HepG2 (cell line): ENCODE data around the gene PREX1. TPM values are rescaled to one million over a fixed set of nuclear protein-coding genes. Genes with fewer than 3 reads are reported as not detected.

Source experiments
- ATAC-seq: fragments of 200-7000 bp; cut with Tn5 transposase; 3 replicates; pipeline ENCODE4 v1.9.1; 2020; ENCODE audit warnings: mild to moderate bottlenecking, moderate library complexity
- BruUV-seq: library from RNA; stranded (reverse); fragments of 400-500 nt; replicated peaks from 2 replicates; lab custom pipeline; 2021; lab: Mats Ljungman, UMichigan
- CTCF ChIA-PET: fragments of 300-600 bp; formaldehyde crosslinking; extraction: SDS; loops from one replicate; lab custom pipeline; 2021; ENCODE audit warnings: low total read pairs, inconsistent platforms, low intra/inter-chr PET ratio; lab: Yijun Ruan, JAX
- POLR2A ChIA-PET: fragments of 350-600 bp; sonication (Branson Sonifier 250); formaldehyde crosslinking; loops from one replicate; lab custom pipeline; 2020; ENCODE audit warnings: antibody characterized with exemption, inconsistent platforms; lab: Yijun Ruan, JAX
- DNase-seq: peaks from one replicate; pipeline ENCODE4 v3.0.0-alpha.2; 2015; ENCODE audit warnings: low spot score
- FAIRE-seq: peaks from 3 replicates; lab custom pipeline; 2011; peaks lifted over from hg19 to GRCh38; lab: Jason Lieb, UNC
- H2AFZ ChIP-seq: one replicate; pipeline ENCODE4 v1.6.1; 2011; ENCODE audit warnings: low read length, inconsistent platforms
- H3K27ac ChIP-seq: fragments of 300-600 bp; 3 replicates; pipeline ENCODE4 v1.8.0; 2011; ENCODE audit warnings: mixed run types, mild to moderate bottlenecking, mixed read lengths, low read length, inconsistent platforms; ENCODE audit not compliant: insufficient read depth; ENCODE audit errors: extremely low read length
- H3K27me3 ChIP-seq, 2 experiments: fragments of 200-600 bp in 1 of 2; 2 replicates in 1 of 2; 3 replicates in 1 of 2; pipeline versions ENCODE4 v1.6.0 to v1.8.0; 2011; ENCODE audit warnings: low read length in 2 of 2, mild to moderate bottlenecking in 2 of 2, moderate library complexity in 2 of 2, inconsistent platforms in 1 of 2; ENCODE audit not compliant: insufficient read depth in 2 of 2, control insufficient read depth in 1 of 2
- H3K36me3 ChIP-seq, 2 experiments: fragments of 200-600 bp in 1 of 2; replicated peaks in 1 of 2; 2 replicates in 1 of 2; 3 replicates in 1 of 2; pipeline versions ENCODE4 v1.5.1 to v1.8.0; 2011; ENCODE audit warnings: low read length in 2 of 2, inconsistent platforms in 1 of 2; ENCODE audit not compliant: insufficient read depth in 2 of 2, control insufficient read depth in 1 of 2
- H3K4me1 ChIP-seq: 2 replicates; pipeline ENCODE4 v1.5.1; 2012; ENCODE audit warnings: low read length, inconsistent platforms; ENCODE audit not compliant: insufficient read depth
- H3K4me2 ChIP-seq: 2 replicates; pipeline ENCODE4 v1.6.0; 2011; ENCODE audit warnings: low read depth, low read length, inconsistent platforms
- H3K4me3 ChIP-seq, 3 experiments: fragments of 200-600 bp in 1 of 3; sonication (generic), shearing (Covaris generic) in 1 of 3; replicated peaks in 1 of 3; 2 replicates each; pipeline ENCODE4 v1.5.1; 2011 to 2016; ENCODE audit warnings: low read length in 3 of 3, inconsistent platforms in 2 of 3, low read depth in 2 of 3, mild to moderate bottlenecking in 2 of 3, control low read depth in 1 of 3, mixed read lengths in 1 of 3; ENCODE audit not compliant: insufficient read depth in 1 of 3
- H3K79me2 ChIP-seq: one replicate; pipeline ENCODE4 v1.6.1; 2011; ENCODE audit warnings: low read length, inconsistent platforms; ENCODE audit not compliant: insufficient read depth
- H3K9ac ChIP-seq: 2 replicates; pipeline ENCODE4 v1.6.0; 2011; ENCODE audit warnings: mild to moderate bottlenecking, low read depth, low read length, inconsistent platforms; ENCODE audit not compliant: insufficient read depth
- H3K9me3 ChIP-seq: 2 replicates; pipeline ENCODE4 v1.5.1; 2012; ENCODE audit warnings: mild to moderate bottlenecking, low read length
- H4K20me1 ChIP-seq: 2 replicates; pipeline ENCODE4 v1.6.0; 2011; ENCODE audit warnings: inconsistent platforms, mild to moderate bottlenecking, low read length, moderate library complexity; ENCODE audit not compliant: insufficient read depth
- CEBPB ChIP-seq: IDR thresholded peaks from 2 replicates; pipeline ENCODE4 v1.6.1; 2011; ENCODE audit warnings: low read depth, low read length, improper control_type of control experiment, borderline replicate concordance
- KAT2B ChIP-seq: fragments of 150-350 bp; IDR thresholded peaks from 2 replicates; pipeline ENCODE4 v1.6.1; 2014; ENCODE audit warnings: low read depth, low read length, borderline replicate concordance
- MAFF ChIP-seq: IDR thresholded peaks from 2 replicates; pipeline ENCODE4 v1.6.1; 2011; ENCODE audit warnings: low read depth, low read length, improper control_type of control experiment
- MAFK ChIP-seq, 2 experiments: IDR thresholded peaks in 1 of 2; conservative IDR thresholded peaks in 1 of 2; 2 replicates each; pipeline ENCODE4 v1.6.1; 2011; ENCODE audit warnings: improper control_type of control experiment in 2 of 2, low read length in 2 of 2
- SMC3 ChIP-seq: IDR thresholded peaks from 2 replicates; pipeline ENCODE4 v1.6.1; 2011; ENCODE audit warnings: low read length, improper control_type of control experiment
- SMYD3 ChIP-seq: sonication (generic); formaldehyde crosslinking; IDR thresholded peaks from 2 replicates; pipeline ENCODE4 v1.8.1; 2023; ENCODE audit warnings: mild to moderate bottlenecking, missing genetic modification reagents
- ZNF331 ChIP-seq: sonication (generic); formaldehyde crosslinking; IDR thresholded peaks from 2 replicates; pipeline ENCODE4 v1.4.0; 2020; ENCODE audit warnings: missing genetic modification reagents
- WGBS: methylation state at CpG from one replicate; pipeline ENCODE4 v1.1.6; 2017; ENCODE audit warnings: low lambda C conversion rate; 5-methylcytosine and 5-hydroxymethylcytosine counted together
- in situ Hi-C: cut with HindIII; loops from 2 replicates; pipeline ENCODE4 v1.10.0; 2017; ENCODE audit warnings: low pct_unique_long_range_greater_than_20kb; ENCODE audit not compliant: extremely low pct_ligation_motif_present
- intact Hi-C: fragments of 100-400 bp; cut with micrococcal nuclease; formaldehyde crosslinking; loops from one replicate; pipeline ENCODE4 v1.10.0; 2022; ENCODE audit not compliant: unreplicated experiment
- polyA plus RNA-seq, 8 experiments: library from polyadenylated mRNA; depleted of rRNA in 3 of 8; stranded (reverse) in 7 of 8; unstranded in 1 of 8; fragments of >200 nt; fragmentation: Illumina TruSeq in 4 of 8; extraction: Trizol in 4 of 8; gene quantifications; 2 replicates each; pipeline versions ENCODE4 v1.2.1 to v1.2.3, GENCODE V29; 2011 to 2016; ENCODE audit warnings: low read depth in 4 of 8, missing spikeins in 1 of 8, mixed read lengths in 1 of 8; ENCODE audit not compliant: insufficient read depth in 1 of 8
- total RNA-seq, 5 experiments: library from RNA; depleted of rRNA; stranded (reverse); fragments of >200 nt; fragmentation: Illumina TruSeq; extraction: Trizol; gene quantifications; 2 replicates each; pipeline ENCODE4 v1.2.3, GENCODE V29; 2016; ENCODE audit warnings: low read depth in 1 of 5
- TF ChIP-seq, protein P1 (sequence below): sonication (generic); formaldehyde crosslinking; IDR thresholded peaks from 2 replicates; pipeline ENCODE4 v1.4.0; 2020; ENCODE audit warnings: mild to moderate bottlenecking, missing genetic modification reagents, borderline replicate concordance
- TF ChIP-seq, protein P2 (sequence below): IDR thresholded peaks from 2 replicates; pipeline ENCODE4 v1.6.1; 2012; ENCODE audit warnings: low read depth, low read length, improper control_type of control experiment

PREX1 gene
- total and polyA plus RNA-seq, 2 of the 13 experiments (the other 11 are each of a cell fraction or from before 2014, with no cell fraction given) = 0.02 to 0.04 TPM

DNA sequence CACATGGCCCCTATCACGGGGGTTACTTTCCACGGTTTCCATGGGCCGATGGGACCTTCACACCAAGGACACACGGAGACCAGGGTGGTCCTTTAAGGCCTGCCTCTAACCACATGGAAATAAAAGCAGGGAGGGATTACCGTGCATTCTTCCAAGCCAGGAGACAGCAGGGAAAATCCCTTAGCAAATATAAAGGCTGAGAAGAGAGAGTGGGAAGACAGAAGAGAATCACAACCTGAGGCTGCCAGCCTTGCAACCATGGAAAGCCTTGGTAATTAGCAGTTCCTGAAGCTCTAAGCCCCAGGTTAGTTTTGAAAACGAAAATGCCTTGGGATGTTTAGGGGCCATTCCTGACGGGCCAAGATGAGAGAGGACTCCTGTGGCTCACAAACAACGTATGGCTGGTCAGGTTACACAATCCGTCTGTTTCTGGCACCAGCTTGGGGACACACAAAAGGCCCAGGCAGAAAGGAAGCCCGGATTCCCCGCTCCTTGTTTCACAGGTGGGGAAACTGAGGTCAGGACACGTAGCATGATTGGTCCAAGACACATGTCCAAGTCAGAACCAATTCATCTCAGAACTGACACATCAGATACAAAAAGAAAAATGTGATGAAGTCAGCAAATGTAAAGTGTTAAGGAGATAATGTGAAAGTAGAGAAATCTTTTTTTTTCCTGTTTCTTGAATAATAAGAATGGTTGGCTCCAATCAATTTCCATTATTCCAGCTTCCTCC lies 2.8 kb downstream of the PREX1 start:
- Histone ChIP-seq H3K36me3 (no peaks in the 10 kb centered on the region), H3K4me2 (no peak overlapping the region), H3K27me3 (peaks cover 27 to 92% of the 10 kb centered on the region in 2 experiments), H2AFZ (no peak overlapping the region), H3K79me2 (no peaks in the 10 kb centered on the region), H3K9me3 (no peaks in the 10 kb centered on the region), H3K27ac (no peak overlapping the region), H3K9ac (no peak overlapping the region), H3K4me3 (no peak overlapping the region), H4K20me1 (peaks cover 3% of the 10 kb centered on the region; the same call in 1 of the 2 replicates), H3K4me1 (no peaks in the 10 kb centered on the region)
- intact Hi-C loops (no loop called here), in situ Hi-C loops (no loop called here)
- 8% methylated on average over 12 of the region's 12 CpGs for WGBS
- ChIA-PET CTCF (no interaction called here), POLR2A (no interaction called here)
- ATAC-seq (no peak), FAIRE-seq (no peak), DNase-seq (no peak)
- BruUV-seq = no TSS peak
- no peak for TF ChIP-seq KAT2B
- peak; percentile 93 for TF ChIP-seq MAFF
- TF ChIP-seq CEBPB = peak; percentile 20; the same call in 1 of the 2 replicates
- TF ChIP-seq, protein P1, sequence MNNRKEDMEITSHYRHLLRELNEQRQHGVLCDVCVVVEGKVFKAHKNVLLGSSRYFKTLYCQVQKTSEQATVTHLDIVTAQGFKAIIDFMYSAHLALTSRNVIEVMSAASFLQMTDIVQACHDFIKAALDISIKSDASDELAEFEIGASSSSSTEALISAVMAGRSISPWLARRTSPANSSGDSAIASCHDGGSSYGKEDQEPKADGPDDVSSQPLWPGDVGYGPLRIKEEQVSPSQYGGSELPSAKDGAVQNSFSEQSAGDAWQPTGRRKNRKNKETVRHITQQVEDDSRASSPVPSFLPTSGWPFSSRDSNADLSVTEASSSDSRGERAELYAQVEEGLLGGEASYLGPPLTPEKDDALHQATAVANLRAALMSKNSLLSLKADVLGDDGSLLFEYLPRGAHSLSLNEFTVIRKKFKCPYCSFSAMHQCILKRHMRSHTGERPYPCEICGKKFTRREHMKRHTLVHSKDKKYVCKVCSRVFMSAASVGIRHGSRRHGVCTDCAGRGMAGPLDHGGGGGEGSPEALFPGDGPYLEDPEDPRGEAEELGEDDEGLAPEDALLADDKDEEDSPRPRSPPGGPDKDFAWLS (CRISPR knock-in tag) = no peak
- no peak for TF ChIP-seq SMC3
- TF ChIP-seq MAFK (conservative IDR thresholded peaks at IDR 0.05 in 1 of 2, IDR thresholded peaks at IDR 0.05 in 1 of 2; ENCODE audit: low read length in 2 of 2) = peak; percentile 97 to 98
- no peak for TF ChIP-seq ZNF331 (CRISPR knock-in tag)
- TF ChIP-seq, protein P2, sequence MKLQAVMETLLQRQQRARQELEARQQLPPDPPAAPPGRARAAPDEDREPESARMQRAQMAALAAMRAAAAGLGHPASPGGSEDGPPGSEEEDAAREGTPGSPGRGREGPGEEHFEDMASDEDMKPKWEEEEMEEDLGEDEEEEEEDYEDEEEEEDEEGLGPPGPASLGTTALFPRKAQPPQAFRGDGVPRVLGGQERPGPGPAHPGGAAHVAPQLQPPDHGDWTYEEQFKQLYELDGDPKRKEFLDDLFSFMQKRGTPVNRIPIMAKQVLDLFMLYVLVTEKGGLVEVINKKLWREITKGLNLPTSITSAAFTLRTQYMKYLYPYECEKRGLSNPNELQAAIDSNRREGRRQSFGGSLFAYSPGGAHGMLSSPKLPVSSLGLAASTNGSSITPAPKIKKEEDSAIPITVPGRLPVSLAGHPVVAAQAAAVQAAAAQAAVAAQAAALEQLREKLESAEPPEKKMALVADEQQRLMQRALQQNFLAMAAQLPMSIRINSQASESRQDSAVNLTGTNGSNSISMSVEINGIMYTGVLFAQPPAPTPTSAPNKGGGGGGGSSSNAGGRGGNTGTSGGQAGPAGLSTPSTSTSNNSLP = no peak
- no peak for TF ChIP-seq SMYD3 (CRISPR knock-in tag)
